ENCODE data around the gene SLC25A21.
"Not testable (repeated sequence)": the region's sequence is repeated elsewhere in the genome, so short reads cannot be mapped to it uniquely, and the experiment has no call there.

SLC25A21 gene

GRCh38 chr14:36719823-36720222 is 452.6 kb downstream of the SLC25A21 start:
- DNase-seq (ENCODE audit: low read depth, low spot score), result no peak
- no peak overlapping the region for H3K4me3 ChIP-seq (ENCODE audit: low read length)

GRCh38 chr14:36718216-36718615 is 454.2 kb downstream of the SLC25A21 start:
- H3K4me3 ChIP-seq (ENCODE audit: low read length), result no peak overlapping the region
- no peak for DNase-seq (ENCODE audit: low read depth, low spot score)

- no peak overlapping the region for H3K4me3 ChIP-seq (ENCODE audit: low read length)
- DNase-seq (ENCODE audit: low read depth, low spot score), result no peak
Measured at GRCh38 chr14:36717363-36717762, 455.0 kb downstream of the SLC25A21 start.

GRCh38 chr14:36716614-36717184 is 455.7 kb downstream of the SLC25A21 start:
- H3K4me3 ChIP-seq (ENCODE audit: low read length), result no peak overlapping the region
- DNase-seq (ENCODE audit: low read depth, low spot score), result no peak

- H3K4me3 ChIP-seq (ENCODE audit: low read length), result no peak overlapping the region
Measured at GRCh38 chr14:36713960-36714703, 458.3 kb downstream of the SLC25A21 start.

GRCh38 chr14:36707570-36707969 is 464.8 kb downstream of the SLC25A21 start:
- no peak overlapping the region for H3K4me3 ChIP-seq (ENCODE audit: low read length)

More at GRCh38 chr14:36713960-36714703, 458.3 kb downstream of the SLC25A21 start:
- no peak for DNase-seq (ENCODE audit: low read depth, low spot score)

GRCh38 chr14:36702474-36702873 is 469.9 kb downstream of the SLC25A21 start:
- no peak overlapping the region for H3K4me3 ChIP-seq (ENCODE audit: low read length)
- DNase-seq (ENCODE audit: low read depth, low spot score), result no peak

More at GRCh38 chr14:36707570-36707969, 464.8 kb downstream of the SLC25A21 start:
- no peak for DNase-seq (ENCODE audit: low read depth, low spot score)

GRCh38 chr14:36701132-36701531 is 471.3 kb downstream of the SLC25A21 start:
- no peak for DNase-seq (ENCODE audit: low read depth, low spot score)
- H3K4me3 ChIP-seq (ENCODE audit: low read length), result no peak overlapping the region

GRCh38 chr14:36700651-36701050 is 471.8 kb downstream of the SLC25A21 start:
- no peak overlapping the region for H3K4me3 ChIP-seq (ENCODE audit: low read length)
- peak; percentile 78 for DNase-seq (ENCODE audit: low read depth, low spot score)

GRCh38 chr14:36699420-36699819 is 473.0 kb downstream of the SLC25A21 start:
- DNase-seq (ENCODE audit: low read depth, low spot score), result peak; percentile 50

GRCh38 chr14:36690311-36691040 is 481.9 kb downstream of the SLC25A21 start:
- H3K4me3 ChIP-seq (ENCODE audit: low read length), result no peak overlapping the region
- no peak for DNase-seq (ENCODE audit: low read depth, low spot score)

More at GRCh38 chr14:36699420-36699819, 473.0 kb downstream of the SLC25A21 start:
- H3K4me3 ChIP-seq (ENCODE audit: low read length), result not testable (repeated sequence)

- no peak overlapping the region for H3K4me3 ChIP-seq (ENCODE audit: low read length)
- no peak for DNase-seq (ENCODE audit: low read depth, low spot score)
Measured at GRCh38 chr14:36684946-36685345, 487.5 kb downstream of the SLC25A21 start.

GRCh38 chr14:36683083-36683724 is 489.2 kb downstream of the SLC25A21 start:
- H3K4me3 ChIP-seq (ENCODE audit: low read length), result no peak overlapping the region
- DNase-seq (ENCODE audit: low read depth, low spot score), result no peak

- DNase-seq (ENCODE audit: low read depth, low spot score), result no peak
- H3K4me3 ChIP-seq (ENCODE audit: low read length), result no peak overlapping the region
Measured at GRCh38 chr14:36682338-36682737, 490.1 kb downstream of the SLC25A21 start.

- H3K4me3 ChIP-seq (ENCODE audit: low read length), result no peak overlapping the region
- DNase-seq (ENCODE audit: low read depth, low spot score), result no peak
Measured at GRCh38 chr14:36676236-36676635, 496.2 kb downstream of the SLC25A21 start.

- DNase-seq (ENCODE audit: low read depth, low spot score), result no peak
- H3K4me3 ChIP-seq (ENCODE audit: low read length), result no peak overlapping the region
Measured at GRCh38 chr14:36675581-36675980, 496.8 kb downstream of the SLC25A21 start.

- no peak overlapping the region for H3K4me3 ChIP-seq (ENCODE audit: low read length)
- no peak for DNase-seq (ENCODE audit: low read depth, low spot score)
Measured at GRCh38 chr14:36674659-36675058, 497.7 kb downstream of the SLC25A21 start.

GRCh38 chr14:36672095-36672494 is 500.3 kb downstream of the SLC25A21 start:
- no peak for DNase-seq (ENCODE audit: low read depth, low spot score)

GRCh38 chr14:36671149-36671548 is 501.3 kb downstream of the SLC25A21 start:
- no peak for DNase-seq (ENCODE audit: low read depth, low spot score)
- no peak overlapping the region for H3K4me3 ChIP-seq (ENCODE audit: low read length)

More at GRCh38 chr14:36672095-36672494, 500.3 kb downstream of the SLC25A21 start:
- H3K4me3 ChIP-seq (ENCODE audit: low read length), result no peak overlapping the region

- no peak for DNase-seq (ENCODE audit: low read depth, low spot score)
- no peak overlapping the region for H3K4me3 ChIP-seq (ENCODE audit: low read length)
Measured at GRCh38 chr14:36667679-36668078, 504.7 kb downstream of the SLC25A21 start.

Data from Jurkat, Clone E6-1 (cell line).